ENCODE data around the gene GABRG3. TPM values are rescaled to one million over a fixed set of nuclear protein-coding genes. Genes with fewer than 3 reads are reported as not detected.

The GABRG3 gene
- total and polyA plus RNA-seq, 2 of the 4 experiments (the other 2 are of a cell fraction) = not detected

GRCh38 chr15:27529399-27529798 is 558.4 kb downstream of the GABRG3 start:
- dilution Hi-C loops (cut with HindIII; ENCODE audit: low sequenced_read_pairs, unreplicated experiment) (no loop called here), intact Hi-C loops (cut with micrococcal nuclease) (no loop called here), in situ Hi-C loops (cut with MboI; ENCODE audit: low sequenced_read_pairs) (no loop called here)
- Histone ChIP-seq H3K23ac (ENCODE audit: low read depth, low read length) (no peak overlapping the region), H3K4me3 (ENCODE audit: insufficient read depth, low read depth, low read length) (no peak overlapping the region), H3K9ac (ENCODE audit: low read depth, low read length) (no peak overlapping the region), H4K8ac (ENCODE audit: low read depth in 2 of 2, low read length in 2 of 2) (no peak overlapping the region), H3K4me1 (ENCODE audit: control insufficient read depth, insufficient read depth, low read length) (no peaks in the 10 kb centered on the region), H4K20me1 (ENCODE audit: insufficient read depth, low read length) (no peaks in the 10 kb centered on the region), H3K4ac (ENCODE audit: low read depth, low read length) (no peak overlapping the region), H2AK9ac (replicated peaks; ENCODE audit: low read depth, low read length, poor library complexity) (no peak overlapping the region), H3K9me1 (ENCODE audit: insufficient read depth, low read length) (no peaks in the 10 kb centered on the region), H3K18ac (ENCODE audit: low read depth, low read length) (no peak overlapping the region), H3K79me1 (ENCODE audit: low read depth in 1 of 2, low read length in 2 of 2) (no peaks in the 10 kb centered on the region), H3K9me3 (ENCODE audit: control insufficient read depth, insufficient read depth, low read length) (peaks cover 22% of the 10 kb centered on the region), H3K56ac (ENCODE audit: extremely low read depth, insufficient read depth, low read length) (no peak overlapping the region), H2BK15ac (ENCODE audit: low read depth, low read length) (no peak overlapping the region), H2AFZ (replicated peaks; ENCODE audit: low read length, poor library complexity) (no peak overlapping the region), H3K14ac (replicated peaks; ENCODE audit: low read depth, low read length) (no peak overlapping the region), H2BK20ac (ENCODE audit: low read depth, low read length) (no peak overlapping the region), H2AK5ac (ENCODE audit: low read depth, low read length) (no peak overlapping the region), H2BK120ac (ENCODE audit: low read depth, low read length) (no peak overlapping the region), H3K27ac (ENCODE audit: insufficient read depth, low read length) (no peak overlapping the region), H4K5ac (ENCODE audit: low read depth, low read length) (no peak overlapping the region), H4K91ac (ENCODE audit: insufficient read depth, low read depth, low read length) (no peak overlapping the region), H2BK5ac (ENCODE audit: low read depth, low read length, poor library complexity, severe bottlenecking) (no peak overlapping the region), H3K4me2 (ENCODE audit: low read depth, low read length) (no peak overlapping the region), H3K36me3 (ENCODE audit: control insufficient read depth, insufficient read depth, low read length) (no peaks in the 10 kb centered on the region), H3K27me3 (ENCODE audit: control insufficient read depth, insufficient read depth, low read length) (no peaks in the 10 kb centered on the region)
- TF ChIP-seq BHLHE40 (IDR thresholded peaks at IDR 0.05; ENCODE audit: low read depth, low read length) (no peak), MXI1 (IDR thresholded peaks at IDR 0.05; ENCODE audit: borderline replicate concordance, low read depth, low read length) (no peak), MAFK (IDR thresholded peaks at IDR 0.05; ENCODE audit: low read depth, low read length) (no peak), CTCF (conservative IDR thresholded peaks at IDR 0.05; ENCODE audit: low read depth, low read length) (no peak), MAZ (IDR thresholded peaks at IDR 0.05; ENCODE audit: borderline replicate concordance, low read depth, low read length) (no peak), RCOR1 (IDR thresholded peaks at IDR 0.05; ENCODE audit: insufficient replicate concordance, low read length) (no peak), CHD1 (IDR thresholded peaks at IDR 0.05; ENCODE audit: low read depth, low read length) (no peak), FOS (IDR thresholded peaks at IDR 0.05; ENCODE audit: low read depth, low read length) (no peak), NFE2L2 (IDR thresholded peaks at IDR 0.05; ENCODE audit: low read depth, low read length) (no peak), RFX5 (IDR thresholded peaks at IDR 0.05; ENCODE audit: low read depth, low read length) (no peak), SMC3 (IDR thresholded peaks at IDR 0.05; ENCODE audit: low read depth, low read length) (no peak)
- 80% methylated on average over 1 of the region's 8 CpGs; no CpG with 5 or more reads in 1 of the 2 experiments for WGBS, 2 experiments (ENCODE audit: extremely low coverage in 2 of 2, insufficient read length in 1 of 2)
- ChIA-PET POLR2A (ENCODE audit: unreplicated experiment) (no interaction called here), CTCF (no interaction called here)
- no TSS peak for BruUV-seq (replicated peaks)
- ATAC-seq (ENCODE audit: low read depth) (no peak), DNase-seq (no peak)

Measured in IMR-90 (cell line).